ENCODE data around the gene ADAP1. TPM values are rescaled to one million over a fixed set of nuclear protein-coding genes. Genes with fewer than 3 reads are reported as not detected.
A peak's percentile ranks its signal among the peaks of the same experiment; 100 is the strongest.
"Not testable (repeated sequence)": the region's sequence is repeated elsewhere in the genome, so short reads cannot be mapped to it uniquely, and the experiment has no call there.

The ADAP1 gene
- total RNA-seq, 2 experiments from 2014 or later = 6.8 to 7.2 TPM

GRCh38 chr7:909358-910329, 44.8 kb downstream of the ADAP1 start:
- ATAC-seq (ENCODE audit: poor library complexity) = peak; percentile 27
- no peaks in the 10 kb centered on the region for H3K27me3 Mint-ChIP-seq
- Histone ChIP-seq H3K27ac (ENCODE audit: low read depth in 1 of 2, low read length in 2 of 2) (no peak overlapping the region), H3K36me3 (ENCODE audit: insufficient read depth, low read length) (no peaks in the 10 kb centered on the region), H3K4me1 (ENCODE audit: insufficient read depth, low read length) (peaks cover 30% of the 10 kb centered on the region), H3K27me3 (ENCODE audit: control insufficient read depth in 1 of 2, insufficient read depth in 2 of 2, low read length in 2 of 2) (no peaks in the 10 kb centered on the region), H3K9me3 (ENCODE audit: control insufficient read depth in 1 of 2, insufficient read depth in 1 of 2, low read length in 2 of 2) (no peaks in the 10 kb centered on the region), H3K4me3 (ENCODE audit: low read length) (no peak overlapping the region)
- no peaks in the 10 kb centered on the region for H3K36me3 Mint-ChIP-seq (ENCODE audit: low read depth)
- H3K9me3 Mint-ChIP-seq = no peaks in the 10 kb centered on the region
- H3K27ac Mint-ChIP-seq = peak overlapping the region; percentile 76
- H3K4me3 Mint-ChIP-seq = peak overlapping the region; percentile 81
- TF ChIP-seq, protein P1, sequence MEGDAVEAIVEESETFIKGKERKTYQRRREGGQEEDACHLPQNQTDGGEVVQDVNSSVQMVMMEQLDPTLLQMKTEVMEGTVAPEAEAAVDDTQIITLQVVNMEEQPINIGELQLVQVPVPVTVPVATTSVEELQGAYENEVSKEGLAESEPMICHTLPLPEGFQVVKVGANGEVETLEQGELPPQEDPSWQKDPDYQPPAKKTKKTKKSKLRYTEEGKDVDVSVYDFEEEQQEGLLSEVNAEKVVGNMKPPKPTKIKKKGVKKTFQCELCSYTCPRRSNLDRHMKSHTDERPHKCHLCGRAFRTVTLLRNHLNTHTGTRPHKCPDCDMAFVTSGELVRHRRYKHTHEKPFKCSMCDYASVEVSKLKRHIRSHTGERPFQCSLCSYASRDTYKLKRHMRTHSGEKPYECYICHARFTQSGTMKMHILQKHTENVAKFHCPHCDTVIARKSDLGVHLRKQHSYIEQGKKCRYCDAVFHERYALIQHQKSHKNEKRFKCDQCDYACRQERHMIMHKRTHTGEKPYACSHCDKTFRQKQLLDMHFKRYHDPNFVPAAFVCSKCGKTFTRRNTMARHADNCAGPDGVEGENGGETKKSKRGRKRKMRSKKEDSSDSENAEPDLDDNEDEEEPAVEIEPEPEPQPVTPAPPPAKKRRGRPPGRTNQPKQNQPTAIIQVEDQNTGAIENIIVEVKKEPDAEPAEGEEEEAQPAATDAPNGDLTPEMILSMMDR (IDR thresholded peaks at IDR 0.05) = peak; percentile 40
- POLR2A ChIA-PET = interaction anchor here (3.1 to 4.4 kb wide), 2 partner anchors 13 to 66 kb away, joined by 23 to 27 read pairs; partner anchors contain the start of gene COX19
- intact Hi-C loops (cut with DNase I, micrococcal nuclease) = loop anchor here (1.0 to 5.0 kb wide), 4 partner anchors 13 to 158 kb away; partner anchors contain the start of gene ADAP1 (in 1 of the 2)
- DNase-seq = peak in 5 of 14 experiments; percentile 29 to 77 (median 52)
- H3K4me1 Mint-ChIP-seq (ENCODE audit: low read depth) = peaks cover 11% of the 10 kb centered on the region
- CTCF ChIA-PET = interaction anchor here (0.7 to 2.5 kb wide), 9 partner anchors 8 to 156 kb away, joined by 3 to 13 read pairs (median 8); partner anchors contain the start of genes ADAP1 and COX19

- not testable (repeated sequence) for H3K27me3 ChIP-seq (ENCODE audit: control insufficient read depth in 1 of 2, insufficient read depth in 2 of 2, low read length in 2 of 2); H3K36me3 Mint-ChIP-seq (ENCODE audit: low read depth); H3K9me3 ChIP-seq (ENCODE audit: control insufficient read depth in 1 of 2, insufficient read depth in 1 of 2, low read length in 2 of 2); H3K4me3 ChIP-seq (ENCODE audit: low read length); H3K27me3 Mint-ChIP-seq; H3K36me3 ChIP-seq (ENCODE audit: insufficient read depth, low read length); H3K27ac Mint-ChIP-seq; H3K9me3 Mint-ChIP-seq; H3K27ac ChIP-seq (ENCODE audit: low read depth in 1 of 2, low read length in 2 of 2)
- DNase-seq (peak in 13 of 14 experiments; percentile 34 to 78 (median 65)), ATAC-seq (ENCODE audit: poor library complexity) (peak; percentile 72)
- ChIA-PET CTCF (interaction anchor here (0.7 to 2.5 kb wide), 7 partner anchors 9 to 157 kb away, joined by 3 to 13 read pairs (median 8); partner anchors contain the start of genes ADAP1 and COX19), POLR2A (interaction anchor here (3.1 to 4.4 kb wide), 2 partner anchors 14 to 66 kb away, joined by 23 to 27 read pairs; partner anchors contain the start of gene COX19)
- H3K4me1 ChIP-seq (ENCODE audit: insufficient read depth, low read length) = peaks cover 30% of the 10 kb centered on the region
- intact Hi-C loops (cut with DNase I, micrococcal nuclease) = loop anchor here (1.0 to 5.0 kb wide), 5 partner anchors 13 to 159 kb away; partner anchors contain the start of genes ADAP1 (in 1 of the 2) and COX19 (in 1 of the 2)
- TF ChIP-seq, protein P1 (IDR thresholded peaks at IDR 0.05) = peak; percentile 93
- Mint-ChIP-seq H3K4me1 (ENCODE audit: low read depth) (peaks cover 11% of the 10 kb centered on the region), H3K4me3 (peak overlapping the region; percentile 11)
Observed at GRCh38 chr7:908591-909357, 45.7 kb downstream of the ADAP1 start.

DNA sequence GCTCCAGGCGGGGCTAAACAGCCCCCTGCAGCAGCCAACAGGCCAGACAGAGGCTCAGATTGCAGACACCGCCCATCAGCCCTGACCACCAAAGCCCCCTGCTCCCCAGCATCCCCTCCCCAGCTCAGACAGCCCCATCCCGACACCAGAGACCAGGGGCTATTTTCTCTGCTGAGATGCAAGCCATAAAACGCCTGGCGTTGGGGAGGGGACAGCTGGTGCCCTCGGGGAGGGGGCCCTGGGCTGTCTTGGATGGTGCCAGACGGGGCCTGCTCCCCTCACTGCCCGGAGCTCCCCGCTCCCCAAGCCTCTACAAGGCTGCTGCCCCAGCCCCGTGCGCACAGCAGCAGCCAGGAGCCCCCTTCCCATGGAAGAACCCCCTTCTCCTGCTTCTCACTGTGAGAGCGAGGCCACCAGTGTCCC, 46.3 kb downstream of the ADAP1 start:
- Mint-ChIP-seq H3K27ac (no peak overlapping the region), H3K9me3 (no peaks in the 10 kb centered on the region), H3K36me3 (ENCODE audit: low read depth) (no peaks in the 10 kb centered on the region), H3K4me1 (ENCODE audit: low read depth) (peaks cover 11% of the 10 kb centered on the region), H3K27me3 (peaks cover under 1% of the 10 kb centered on the region), H3K4me3 (peak overlapping the region; percentile 11)
- ChIA-PET CTCF (interaction anchor here (1.1 to 2.5 kb wide), 5 partner anchors 15 to 157 kb away, joined by 8 to 13 read pairs (median 9); partner anchors contain the start of gene ADAP1), POLR2A (interaction anchor here (0.8 to 4.4 kb wide), 4 partner anchors 15 to 67 kb away, joined by 3 to 27 read pairs (median 17); partner anchors contain the start of gene COX19)
- intact Hi-C loops (cut with DNase I, micrococcal nuclease) = loop anchor here (1.0 to 5.0 kb wide), 4 partner anchors 13 to 159 kb away; partner anchors contain the start of gene COX19 (in 1 of the 2)
- TF ChIP-seq, protein P1 (IDR thresholded peaks at IDR 0.05) = no peak
- Histone ChIP-seq H3K4me3 (ENCODE audit: low read length) (no peak overlapping the region), H3K27me3 (ENCODE audit: control insufficient read depth in 1 of 2, insufficient read depth in 2 of 2, low read length in 2 of 2) (no peaks in the 10 kb centered on the region), H3K4me1 (ENCODE audit: insufficient read depth, low read length) (peaks cover 30% of the 10 kb centered on the region), H3K9me3 (ENCODE audit: control insufficient read depth in 1 of 2, insufficient read depth in 1 of 2, low read length in 2 of 2) (no peaks in the 10 kb centered on the region), H3K36me3 (ENCODE audit: insufficient read depth, low read length) (no peaks in the 10 kb centered on the region), H3K27ac (ENCODE audit: low read depth in 1 of 2, low read length in 2 of 2) (no peak overlapping the region)
- DNase-seq (no peak), ATAC-seq (ENCODE audit: poor library complexity) (peak; percentile 9)
